ENCODE data around the gene SLC26A1. TPM values are rescaled to one million over a fixed set of nuclear protein-coding genes. Genes with fewer than 3 reads are reported as not detected.

SLC26A1 gene
- polyA plus RNA-seq (2013, experiment 1 of 4), result 0.24 TPM
- polyA plus RNA-seq (2013, experiment 2 of 4), result 0.09 TPM
- 0.21 TPM for polyA plus RNA-seq (2013, experiment 3 of 4)
- 0.28 TPM for polyA plus RNA-seq (2013, experiment 4 of 4)

- Histone ChIP-seq H3K9me3 (ENCODE audit: control insufficient read depth, low read length) (no peaks in the 10 kb centered on the region), H3K4me3 (ENCODE audit: insufficient read depth, low read depth, low read length) (no peak within 1 kb of the TSS), H3K36me3 (ENCODE audit: control insufficient read depth, insufficient read depth, low read length) (no peaks in the 10 kb centered on the region), H3K27me3 (ENCODE audit: control insufficient read depth, insufficient read depth, low read length, poor library complexity, severe bottlenecking) (peaks cover 32% of the 10 kb centered on the region), H3K4me1 (ENCODE audit: control insufficient read depth, insufficient read depth, low read length) (no peaks in the 10 kb centered on the region), H3K27ac (ENCODE audit: insufficient read depth, low read depth, low read length, poor library complexity, severe bottlenecking) (no peak within 1 kb of the TSS)
- WGBS, 2 experiments, result 86 to 88% methylated on average over 37 of the region's 37 CpGs
These were observed at the start of gene SLC26A1 for GRCh38 chr4:993111-994029. Gene SLC26A1 (minus strand): TSS chr4:993404. CDS start chr4:991703, 1,701 bp downstream.

DNA sequence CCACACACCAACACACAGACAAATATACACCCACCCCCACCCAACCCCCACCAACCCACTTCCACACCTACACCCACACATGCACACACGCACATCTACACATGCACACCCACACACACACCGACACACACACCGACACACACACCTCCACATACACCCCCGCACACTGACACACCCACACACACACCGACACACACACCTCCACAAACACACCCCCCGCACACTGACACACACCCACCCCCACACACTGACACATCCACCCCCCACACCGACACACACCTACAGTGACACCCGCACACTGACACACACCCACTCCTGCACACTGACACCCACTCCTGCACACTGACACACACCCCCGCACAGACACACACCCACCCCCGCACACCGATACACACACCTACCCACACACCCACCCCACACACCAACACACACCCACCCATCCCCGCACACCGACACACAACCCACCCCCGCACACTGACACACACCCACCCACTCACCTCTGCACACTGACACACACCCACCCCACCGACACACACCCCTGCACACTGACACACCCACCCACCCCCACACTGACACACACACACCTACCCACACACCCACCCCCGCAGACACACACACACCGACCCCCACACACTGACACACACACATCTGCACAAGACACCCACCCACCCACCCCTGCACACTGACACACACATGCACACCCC is 49.3 kb upstream of the SLC26A1 start:
- Histone ChIP-seq H3K9me3 (ENCODE audit: control insufficient read depth, low read length) (no peaks in the 10 kb centered on the region), H3K36me3 (ENCODE audit: control insufficient read depth, insufficient read depth, low read length) (no peaks in the 10 kb centered on the region), H3K4me1 (ENCODE audit: control insufficient read depth, insufficient read depth, low read length) (peaks cover 41% of the 10 kb centered on the region), H3K27ac (ENCODE audit: insufficient read depth, low read depth, low read length, poor library complexity, severe bottlenecking) (no peak overlapping the region), H3K4me3 (ENCODE audit: insufficient read depth, low read depth, low read length) (no peak overlapping the region), H3K27me3 (ENCODE audit: control insufficient read depth, insufficient read depth, low read length, poor library complexity, severe bottlenecking) (peaks cover 43% of the 10 kb centered on the region)
- 91 to 95% methylated on average over 17 of the region's 17 CpGs for WGBS, 2 experiments

GRCh38 chr4:1041936-1042330 is 48.7 kb upstream of the SLC26A1 start:
- H3K9me3 ChIP-seq (ENCODE audit: control insufficient read depth, low read length), result no peaks in the 10 kb centered on the region
- H3K36me3 ChIP-seq (ENCODE audit: control insufficient read depth, insufficient read depth, low read length), result no peaks in the 10 kb centered on the region
- WGBS, 2 experiments, result 80 to 83% methylated on average over 8 of the region's 8 CpGs
- H3K27ac ChIP-seq (ENCODE audit: insufficient read depth, low read depth, low read length, poor library complexity, severe bottlenecking), result peak overlapping the region; percentile 55
- no peak overlapping the region for H3K4me3 ChIP-seq (ENCODE audit: insufficient read depth, low read depth, low read length)
- peaks cover 37% of the 10 kb centered on the region for H3K27me3 ChIP-seq (ENCODE audit: control insufficient read depth, insufficient read depth, low read length, poor library complexity, severe bottlenecking)
- H3K4me1 ChIP-seq (ENCODE audit: control insufficient read depth, insufficient read depth, low read length), result peaks cover 45% of the 10 kb centered on the region

DNA sequence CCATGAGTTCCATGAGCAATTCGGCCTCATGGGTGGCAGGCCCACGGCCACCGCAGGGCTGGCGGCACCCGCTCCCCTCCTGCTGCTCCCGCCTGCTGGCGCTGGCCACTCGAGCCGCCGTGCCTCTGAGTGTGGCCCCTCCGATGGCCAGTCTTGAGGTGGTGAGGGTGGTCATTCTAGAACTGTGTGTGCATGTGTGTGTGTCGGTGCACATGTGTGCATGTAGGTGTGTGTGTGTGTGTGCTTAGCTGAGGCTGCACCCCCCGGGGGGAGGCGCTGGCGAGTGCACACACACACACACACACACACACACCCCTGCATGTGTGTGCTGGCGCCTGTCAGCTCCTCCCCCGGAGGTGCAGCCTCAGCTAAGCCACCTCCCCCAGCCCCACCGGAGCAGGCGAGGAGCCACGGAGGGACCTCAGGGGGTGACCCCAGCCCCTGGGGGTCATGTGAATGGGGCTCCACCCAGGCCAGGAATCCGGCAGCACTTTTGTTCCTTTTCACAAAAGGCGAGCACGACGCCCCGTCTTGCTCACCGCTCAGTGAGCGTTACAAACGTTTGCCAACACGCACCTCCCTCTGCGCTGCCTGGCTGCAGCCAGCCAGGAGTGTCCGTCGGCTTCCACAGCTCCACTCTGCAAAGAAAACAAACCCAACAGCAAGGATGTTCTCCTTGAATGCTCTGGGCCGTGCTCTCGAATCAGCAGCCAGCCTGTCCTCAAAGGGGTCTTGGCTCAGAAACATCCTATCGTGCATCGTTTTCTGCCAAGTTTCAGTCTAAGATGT is 48.1 kb upstream of the SLC26A1 start:
- Histone ChIP-seq H3K36me3 (ENCODE audit: control insufficient read depth, insufficient read depth, low read length) (no peaks in the 10 kb centered on the region), H3K27me3 (ENCODE audit: control insufficient read depth, insufficient read depth, low read length, poor library complexity, severe bottlenecking) (peaks cover 32% of the 10 kb centered on the region), H3K4me3 (ENCODE audit: insufficient read depth, low read depth, low read length) (no peak overlapping the region), H3K9me3 (ENCODE audit: control insufficient read depth, low read length) (no peaks in the 10 kb centered on the region), H3K4me1 (ENCODE audit: control insufficient read depth, insufficient read depth, low read length) (peaks cover 51% of the 10 kb centered on the region), H3K27ac (ENCODE audit: insufficient read depth, low read depth, low read length, poor library complexity, severe bottlenecking) (peak overlapping the region; percentile 55)
- 49 to 52% methylated on average over 35 of the region's 36 CpGs for WGBS, 2 experiments

- Histone ChIP-seq H3K27me3 (ENCODE audit: control insufficient read depth, insufficient read depth, low read length, poor library complexity, severe bottlenecking) (peaks cover 26% of the 10 kb centered on the region), H3K27ac (ENCODE audit: insufficient read depth, low read depth, low read length, poor library complexity, severe bottlenecking) (no peak overlapping the region), H3K4me1 (ENCODE audit: control insufficient read depth, insufficient read depth, low read length) (peaks cover 54% of the 10 kb centered on the region), H3K36me3 (ENCODE audit: control insufficient read depth, insufficient read depth, low read length) (no peaks in the 10 kb centered on the region), H3K4me3 (ENCODE audit: insufficient read depth, low read depth, low read length) (no peak overlapping the region), H3K9me3 (ENCODE audit: control insufficient read depth, low read length) (no peaks in the 10 kb centered on the region)
- WGBS, 2 experiments, result 89 to 94% methylated on average over 21 of the region's 21 CpGs
These were observed 47.3 kb upstream of the SLC26A1 start for GRCh38 chr4:1040344-1041146.

DNA sequence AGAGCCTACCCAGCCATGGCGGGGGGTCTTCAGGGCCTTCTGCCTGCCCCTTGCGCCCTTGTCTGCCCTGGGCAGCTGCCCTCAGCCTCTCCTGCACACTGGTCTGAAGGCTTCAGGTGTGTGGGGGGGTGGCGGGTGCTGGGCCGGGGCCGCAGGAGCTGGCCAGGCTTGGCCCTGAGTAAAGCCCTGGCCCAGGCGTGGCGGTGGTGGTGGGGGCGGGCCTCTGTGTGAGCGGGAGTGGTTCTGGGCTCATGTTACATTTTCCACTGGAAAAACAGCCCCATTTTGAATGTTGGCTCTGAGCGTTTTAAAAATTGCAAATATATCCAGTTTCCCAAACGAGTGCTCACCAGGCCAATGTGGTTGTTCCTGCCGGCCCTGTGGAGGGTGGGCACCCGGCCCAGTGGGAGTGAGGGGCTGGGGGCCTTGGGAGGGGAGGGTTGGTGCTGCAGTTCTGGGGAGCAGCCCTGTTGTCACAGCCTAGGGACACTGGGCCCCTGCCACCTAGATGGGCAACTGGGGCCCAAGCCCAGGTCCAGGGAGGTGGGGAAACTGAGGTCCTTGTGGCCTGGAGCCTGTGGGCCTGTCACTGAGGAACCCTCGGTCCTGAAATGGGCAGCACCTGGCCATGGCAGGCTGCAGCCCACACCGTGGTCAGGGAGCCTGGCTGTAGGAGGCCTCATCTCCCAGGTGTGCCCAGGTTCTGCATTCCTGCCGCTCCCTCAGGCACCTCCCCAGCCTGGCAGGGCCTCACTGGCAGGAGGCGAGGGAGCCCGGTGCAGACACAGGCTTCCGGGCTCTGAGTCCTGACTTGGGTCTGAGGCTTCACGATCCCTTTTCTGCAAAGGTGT is 46.5 kb upstream of the SLC26A1 start:
- 70 to 76% methylated on average over 20 of the region's 20 CpGs for WGBS, 2 experiments
- H3K27ac ChIP-seq (ENCODE audit: insufficient read depth, low read depth, low read length, poor library complexity, severe bottlenecking), result no peak overlapping the region
- no peaks in the 10 kb centered on the region for H3K36me3 ChIP-seq (ENCODE audit: control insufficient read depth, insufficient read depth, low read length)
- peaks cover 54% of the 10 kb centered on the region for H3K4me1 ChIP-seq (ENCODE audit: control insufficient read depth, insufficient read depth, low read length)
- H3K27me3 ChIP-seq (ENCODE audit: control insufficient read depth, insufficient read depth, low read length, poor library complexity, severe bottlenecking), result peaks cover 18% of the 10 kb centered on the region
- H3K4me3 ChIP-seq (ENCODE audit: insufficient read depth, low read depth, low read length), result no peak overlapping the region
- H3K9me3 ChIP-seq (ENCODE audit: control insufficient read depth, low read length), result no peaks in the 10 kb centered on the region

- H3K9me3 ChIP-seq (ENCODE audit: control insufficient read depth, low read length), result no peaks in the 10 kb centered on the region
- no peak overlapping the region for H3K4me3 ChIP-seq (ENCODE audit: insufficient read depth, low read depth, low read length)
- H3K27me3 ChIP-seq (ENCODE audit: control insufficient read depth, insufficient read depth, low read length, poor library complexity, severe bottlenecking), result peaks cover 11% of the 10 kb centered on the region
- H3K4me1 ChIP-seq (ENCODE audit: control insufficient read depth, insufficient read depth, low read length), result peaks cover 49% of the 10 kb centered on the region
- WGBS, 2 experiments, result 91 to 93% methylated on average over 16 of the region's 16 CpGs
- no peaks in the 10 kb centered on the region for H3K36me3 ChIP-seq (ENCODE audit: control insufficient read depth, insufficient read depth, low read length)
- H3K27ac ChIP-seq (ENCODE audit: insufficient read depth, low read depth, low read length, poor library complexity, severe bottlenecking), result no peak overlapping the region
These were observed 45.8 kb upstream of the SLC26A1 start for GRCh38 chr4:1038948-1039492.

- WGBS, 2 experiments, result 78 to 83% methylated on average over 24 to 26 of the region's 26 CpGs
- Histone ChIP-seq H3K4me1 (ENCODE audit: control insufficient read depth, insufficient read depth, low read length) (peaks cover 37% of the 10 kb centered on the region), H3K27me3 (ENCODE audit: control insufficient read depth, insufficient read depth, low read length, poor library complexity, severe bottlenecking) (no peaks in the 10 kb centered on the region)
These were observed 44.0 kb upstream of the SLC26A1 start for GRCh38 chr4:1036976-1037810.

More at GRCh38 chr4:1036976-1037810, 44.0 kb upstream of the SLC26A1 start:
- Histone ChIP-seq H3K36me3 (ENCODE audit: control insufficient read depth, insufficient read depth, low read length) (no peaks in the 10 kb centered on the region), H3K9me3 (ENCODE audit: control insufficient read depth, low read length) (no peaks in the 10 kb centered on the region), H3K4me3 (ENCODE audit: insufficient read depth, low read depth, low read length) (no peak overlapping the region), H3K27ac (ENCODE audit: insufficient read depth, low read depth, low read length, poor library complexity, severe bottlenecking) (no peak overlapping the region)
